KOPT-K1 (cell line): ENCODE measurements around the gene VASH1.

ENCODE experiments used
- H3K27ac ChIP-seq: fragments of 200-600 bp; sonication (generic); 2 replicates; pipeline ENCODE4 v1.5.1; 2016; ENCODE audit warnings: antibody characterized with exemption, mild to moderate bottlenecking, low read depth, low read length; ENCODE audit not compliant: poor library complexity, severe bottlenecking
- H3K36me3 ChIP-seq: fragments of 200-600 bp; sonication (generic); 2 replicates; pipeline ENCODE4 v1.5.1; 2017; ENCODE audit warnings: antibody characterized with exemption, mild to moderate bottlenecking, low read length, moderate library complexity; ENCODE audit not compliant: insufficient read depth
- H3K9me3 ChIP-seq: fragments of 200-600 bp; sonication (generic); 2 replicates; pipeline ENCODE4 v1.5.1; 2017; ENCODE audit warnings: antibody characterized with exemption, low read length, mild to moderate bottlenecking; ENCODE audit not compliant: insufficient read depth, poor library complexity, severe bottlenecking

The VASH1 gene

DNA sequence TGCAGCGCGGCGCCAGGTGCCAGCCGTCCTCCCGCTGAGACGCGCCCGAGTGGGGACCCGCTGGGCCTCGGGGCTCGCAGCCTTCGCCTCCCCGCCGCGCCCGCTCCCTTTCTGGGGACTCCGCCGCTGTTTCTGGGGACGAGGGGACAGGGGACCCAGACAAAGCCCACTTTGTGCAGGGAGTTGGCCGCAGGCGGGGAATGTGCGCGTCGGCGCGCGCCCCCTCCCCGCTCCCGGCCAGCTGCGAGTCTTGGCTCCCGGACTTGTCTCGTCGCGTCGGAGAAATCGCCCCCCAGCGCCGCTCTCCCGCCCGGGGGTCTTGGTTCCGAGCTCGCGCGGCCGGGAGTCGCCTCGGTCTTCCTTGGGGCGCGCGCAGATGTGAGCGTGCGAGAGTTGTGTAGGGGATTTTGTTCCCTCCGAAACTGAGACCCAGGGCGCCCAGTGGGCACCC lies 717 bp downstream of the VASH1 start:
- no peak overlapping the region for H3K27ac ChIP-seq
- peaks cover 7% of the 10 kb centered on the region for H3K9me3 ChIP-seq
- no peaks in the 10 kb centered on the region for H3K36me3 ChIP-seq

DNA sequence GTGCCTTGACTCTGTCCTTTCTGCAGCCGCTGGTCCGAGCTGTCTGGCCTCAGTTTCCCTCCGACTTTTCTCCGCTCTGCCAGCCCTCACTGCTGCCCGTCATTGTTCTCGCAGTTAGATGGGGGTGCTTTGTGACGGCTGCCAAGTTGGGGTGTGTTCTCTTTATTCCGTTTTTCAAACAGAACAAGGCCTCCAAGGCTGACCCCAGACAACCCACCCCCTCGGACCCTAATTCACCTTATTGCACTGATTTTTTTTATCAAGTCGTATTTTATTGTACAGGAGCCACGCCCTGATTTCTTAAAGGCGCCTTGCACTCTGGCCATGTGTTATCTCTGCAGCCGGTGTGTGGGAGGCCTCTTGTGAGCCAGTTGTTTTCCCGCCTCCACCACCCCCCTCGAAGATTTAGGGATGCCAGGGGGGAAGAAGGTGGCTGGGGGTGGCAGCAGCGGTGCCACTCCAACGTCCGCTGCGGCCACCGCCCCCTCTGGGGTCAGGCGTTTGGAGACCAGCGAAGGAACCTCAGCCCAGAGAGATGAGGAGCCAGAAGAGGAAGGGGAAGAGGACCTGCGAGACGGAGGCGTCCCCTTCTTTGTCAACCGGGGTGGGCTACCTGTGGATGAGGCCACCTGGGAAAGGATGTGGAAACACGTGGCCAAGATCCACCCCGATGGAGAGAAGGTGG lies 1.3 kb downstream of the VASH1 start:
- no peaks in the 10 kb centered on the region for H3K36me3 ChIP-seq
- peaks cover 7% of the 10 kb centered on the region for H3K9me3 ChIP-seq
- no peak overlapping the region for H3K27ac ChIP-seq

- H3K36me3 ChIP-seq = no peaks in the 10 kb centered on the region
- H3K27ac ChIP-seq = no peak overlapping the region
- H3K9me3 ChIP-seq = peaks cover 7% of the 10 kb centered on the region
These were observed 2.1 kb downstream of the VASH1 start for GRCh38 chr14:76763096-76764041.

DNA sequence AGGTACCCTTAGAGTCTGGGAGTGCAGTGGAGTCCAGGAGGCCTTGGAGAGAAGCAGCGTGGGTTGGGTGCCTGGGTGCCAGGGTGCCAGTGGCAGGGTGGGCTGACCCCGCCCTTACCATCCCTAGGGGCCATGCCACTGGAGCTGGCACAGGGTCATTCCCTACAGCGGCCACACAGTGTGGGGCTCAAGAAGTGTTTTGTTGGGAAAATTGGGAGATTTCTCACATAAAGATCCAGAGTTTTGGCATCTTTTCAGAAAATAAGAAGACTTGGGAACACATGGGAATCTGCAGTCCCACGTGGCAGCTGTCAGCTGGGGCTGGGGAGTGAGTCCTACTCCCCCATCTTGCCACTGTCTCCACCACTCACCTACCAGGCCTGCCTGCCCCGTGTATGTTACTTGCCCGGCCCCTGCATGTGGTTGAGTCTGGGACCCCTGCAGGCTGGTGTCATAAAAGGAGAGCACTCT lies 4.2 kb downstream of the VASH1 start:
- Histone ChIP-seq H3K27ac (no peak overlapping the region), H3K36me3 (no peaks in the 10 kb centered on the region), H3K9me3 (peaks cover 7% of the 10 kb centered on the region)

GRCh38 chr14:76767681-76768656 lies 6.7 kb downstream of the VASH1 start:
- no peaks in the 10 kb centered on the region for H3K36me3 ChIP-seq
- no peaks in the 10 kb centered on the region for H3K9me3 ChIP-seq
- no peak overlapping the region for H3K27ac ChIP-seq

DNA sequence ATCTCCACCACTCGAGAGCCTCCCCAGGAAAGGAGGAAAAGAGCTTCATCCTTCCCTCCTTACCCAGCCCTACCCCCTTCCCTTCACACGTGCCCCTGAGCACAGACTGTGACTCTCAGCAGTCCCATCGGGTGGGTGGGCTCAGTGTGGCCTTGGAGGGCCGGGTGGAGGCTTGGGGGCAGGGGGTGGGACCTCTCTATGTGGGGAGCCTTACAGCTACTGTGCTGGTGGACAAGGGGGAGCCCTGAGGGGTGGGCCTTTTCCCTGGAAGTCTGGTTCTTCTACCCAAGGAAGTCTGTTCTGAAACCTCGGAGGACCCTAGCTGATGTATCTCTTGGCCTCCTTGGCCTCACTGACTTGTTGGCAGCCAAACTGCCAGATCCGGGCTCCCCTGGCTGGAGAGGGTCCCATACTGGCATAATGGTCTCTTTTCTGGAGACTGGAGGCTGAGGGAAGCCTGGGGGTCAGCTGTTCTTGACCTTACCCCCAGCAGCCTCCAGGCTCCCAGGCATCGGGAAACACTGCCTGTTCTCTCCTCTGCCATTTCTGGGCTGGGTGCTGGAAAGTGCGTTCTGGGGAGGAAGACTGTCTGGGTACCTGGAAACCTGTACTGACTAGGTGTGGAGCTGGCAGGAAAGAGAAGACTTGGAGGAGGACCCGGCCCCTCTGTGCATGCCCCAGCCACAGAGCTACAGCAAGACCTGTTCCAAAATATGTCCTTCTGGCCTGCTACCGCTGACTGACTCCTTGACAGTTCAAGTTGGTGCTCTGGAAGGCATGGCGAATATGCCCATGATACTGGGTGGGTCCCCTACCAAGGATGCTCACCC lies 7.6 kb downstream of the VASH1 start:
- H3K27ac ChIP-seq = no peak overlapping the region
- H3K36me3 ChIP-seq = no peaks in the 10 kb centered on the region
- no peaks in the 10 kb centered on the region for H3K9me3 ChIP-seq

DNA sequence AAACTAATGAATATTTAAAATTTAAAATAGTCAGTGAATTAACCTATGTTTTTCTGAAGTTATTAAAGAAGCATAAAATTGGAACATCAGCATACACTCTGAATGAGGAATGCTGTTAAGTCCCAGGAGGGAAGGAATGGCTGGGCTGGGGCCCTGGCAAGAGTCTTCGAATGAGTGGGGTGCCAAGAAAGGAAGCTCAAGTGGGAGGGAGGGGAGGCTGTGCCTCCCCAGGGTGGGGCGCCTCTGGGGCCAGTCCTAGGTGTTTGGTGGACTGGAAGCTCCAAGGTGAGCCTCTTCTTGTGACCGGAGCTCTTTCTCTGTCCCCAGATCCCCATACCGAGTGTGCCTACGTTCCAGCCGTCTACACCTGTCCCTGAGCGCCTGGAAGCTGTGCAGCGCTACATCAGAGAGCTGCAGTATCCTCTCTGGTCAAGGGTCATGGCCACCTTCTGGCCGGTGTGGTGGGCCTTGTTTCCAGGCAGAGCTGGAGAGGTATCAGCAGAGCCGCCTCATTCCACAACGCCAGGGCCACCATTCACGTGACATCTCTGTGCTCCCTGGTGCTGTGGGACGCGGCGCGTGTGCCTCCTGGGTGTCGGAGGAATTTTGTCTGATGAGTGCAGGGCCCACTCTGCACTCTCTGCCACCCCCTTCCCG lies 8.5 kb downstream of the VASH1 start:
- H3K36me3 ChIP-seq = no peaks in the 10 kb centered on the region
- no peak overlapping the region for H3K27ac ChIP-seq
- H3K9me3 ChIP-seq = no peaks in the 10 kb centered on the region

DNA sequence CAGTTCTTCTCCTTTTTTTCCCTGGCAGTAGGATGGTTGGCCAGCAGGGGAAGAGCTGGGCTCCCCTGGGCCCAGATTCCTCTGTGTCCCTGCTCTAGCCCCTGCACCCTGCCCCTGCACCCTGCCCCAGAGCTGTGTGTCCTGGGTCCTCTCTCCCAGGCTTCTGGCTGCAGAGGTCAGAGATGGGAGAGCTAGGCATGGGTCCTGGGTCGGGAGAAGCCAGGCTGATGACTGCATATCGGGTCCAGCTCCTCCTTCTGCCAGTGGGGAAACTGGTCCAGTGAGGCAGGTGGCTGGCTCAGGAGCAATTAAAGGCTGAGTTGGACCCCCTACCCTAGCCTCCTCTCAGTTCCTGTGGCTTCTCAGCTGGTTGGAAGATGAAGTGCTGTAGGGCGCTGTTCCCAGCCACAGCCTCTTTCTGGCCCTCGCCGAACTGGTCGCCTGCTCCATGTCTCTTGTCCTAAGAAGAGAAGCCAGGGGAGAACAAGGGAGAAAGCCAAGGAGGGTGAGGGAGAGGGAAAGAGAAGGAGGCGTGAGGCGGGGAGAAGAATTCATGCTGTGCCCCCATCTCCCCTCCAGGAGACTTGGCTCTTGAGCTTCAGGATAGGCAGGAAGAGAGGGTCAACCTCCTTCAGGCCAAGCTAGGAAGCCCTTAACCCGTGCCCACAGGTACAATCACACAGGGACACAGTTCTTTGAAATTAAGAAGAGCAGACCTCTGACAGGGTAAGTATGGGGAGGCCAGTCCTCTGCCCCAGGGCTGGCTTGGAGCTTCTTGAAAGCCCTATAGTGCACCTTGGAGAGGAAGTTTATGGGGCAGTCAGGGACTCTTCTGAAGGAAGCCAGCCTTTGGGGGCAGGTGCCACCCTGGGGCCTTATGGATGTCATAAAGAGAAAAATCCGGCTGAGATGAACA lies 9.5 kb downstream of the VASH1 start:
- H3K27ac ChIP-seq = no peak overlapping the region
- no peaks in the 10 kb centered on the region for H3K9me3 ChIP-seq
- no peaks in the 10 kb centered on the region for H3K36me3 ChIP-seq

DNA sequence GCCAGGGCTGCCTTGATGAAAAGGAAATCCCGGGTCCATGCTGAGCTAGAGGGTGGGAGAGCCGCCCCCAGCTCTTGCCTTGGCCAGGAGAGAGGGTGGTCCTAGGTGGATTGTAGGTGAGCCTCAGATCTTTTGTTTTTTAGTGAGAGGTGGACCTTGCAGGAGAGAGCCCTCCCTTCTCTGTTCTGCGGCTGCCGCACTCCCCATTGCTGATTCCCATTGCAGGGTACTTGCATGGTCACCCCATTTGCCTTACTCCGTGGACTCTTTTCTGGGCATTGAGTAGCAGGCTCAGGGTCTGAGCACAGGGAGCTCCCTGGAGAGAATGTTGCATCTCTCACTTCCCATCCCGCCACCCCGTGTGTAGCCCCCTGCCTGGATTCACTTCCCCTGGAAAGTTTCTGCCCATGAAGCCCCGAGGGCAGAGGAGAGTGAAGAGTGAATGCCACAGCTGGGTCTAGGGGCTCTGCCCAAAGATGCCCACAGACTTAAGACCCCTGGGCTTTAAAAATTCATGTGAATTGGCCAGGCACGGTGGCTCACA lies 10.2 kb downstream of the VASH1 start:
- Histone ChIP-seq H3K27ac (no peak overlapping the region), H3K36me3 (no peaks in the 10 kb centered on the region), H3K9me3 (no peaks in the 10 kb centered on the region)

- no peak overlapping the region for H3K27ac ChIP-seq
- no peaks in the 10 kb centered on the region for H3K9me3 ChIP-seq
- H3K36me3 ChIP-seq = no peaks in the 10 kb centered on the region
These were observed 11.3 kb downstream of the VASH1 start for GRCh38 chr14:76772300-76773187.

- H3K9me3 ChIP-seq = no peaks in the 10 kb centered on the region
- H3K36me3 ChIP-seq = no peaks in the 10 kb centered on the region
- H3K27ac ChIP-seq = no peak overlapping the region
These were observed 12.1 kb downstream of the VASH1 start for GRCh38 chr14:76773188-76773885.
